H1 (cell line): Measurements from ENCODE around the gene KRTAP17-1. TPM values are rescaled to one million over a fixed set of nuclear protein-coding genes. Genes with fewer than 3 reads are reported as not detected.

Experiments
- CTCF ChIA-PET: fragments of 300-600 bp; sonication (Branson Sonifier 250); formaldehyde crosslinking; loops from one replicate; lab custom pipeline; 2021; ENCODE audit not compliant: partially characterized antibody; lab: Charles Lee
- POLR2A ChIA-PET: fragments of 300-600 bp; sonication (Branson Sonifier 250); formaldehyde crosslinking; loops from one replicate; lab custom pipeline; 2021; ENCODE audit warnings: inconsistent platforms; ENCODE audit not compliant: partially characterized antibody; lab: Charles Lee
- DNase-seq, 2 experiments: peaks; one replicate each; pipeline versions ENCODE4 v3.0.0 to v3.0.0-alpha.2; 2010 to 2022; ENCODE audit warnings: low spot score in 2 of 2, low read depth in 1 of 2, mixed read lengths in 1 of 2
- FAIRE-seq: peaks from 2 replicates; lab custom pipeline; 2011; peaks lifted over from hg19 to GRCh38; lab: Jason Lieb, UNC
- H2AFZ ChIP-seq: 2 replicates; pipeline ENCODE4 v1.8.1; 2012; ENCODE audit warnings: low read length, inconsistent platforms
- H2AK5ac ChIP-seq: 2 replicates; pipeline ENCODE4 v1.6.1; 2013; ENCODE audit warnings: low read depth, low read length
- H2BK120ac ChIP-seq: replicated peaks from 2 replicates; pipeline ENCODE3; 2013; ENCODE audit warnings: low read depth, low read length, inconsistent platforms
- H2BK12ac ChIP-seq: 2 replicates; pipeline ENCODE4 v1.6.1; 2013; ENCODE audit warnings: low read depth, low read length
- H2BK15ac ChIP-seq: 2 replicates; pipeline ENCODE4 v1.6.1; 2013; ENCODE audit warnings: low read length
- H2BK20ac ChIP-seq: 2 replicates; pipeline ENCODE4 v1.6.1; 2013; ENCODE audit warnings: low read length
- H2BK5ac ChIP-seq: 2 replicates; pipeline ENCODE4 v1.6.1; 2013; ENCODE audit warnings: low read depth, low read length
- H3K14ac ChIP-seq: 2 replicates; pipeline ENCODE4 v1.6.1; 2013; ENCODE audit warnings: inconsistent platforms; ENCODE audit not compliant: insufficient read length
- H3K18ac ChIP-seq: 2 replicates; pipeline ENCODE4 v1.6.1; 2013; ENCODE audit warnings: low read length; ENCODE audit errors: extremely low read depth
- H3K23ac ChIP-seq: 2 replicates; pipeline ENCODE4 v1.6.1; 2013; ENCODE audit warnings: inconsistent platforms; ENCODE audit not compliant: insufficient read length
- H3K23me2 ChIP-seq: 2 replicates; pipeline ENCODE4 v1.6.1; 2013; ENCODE audit warnings: low read depth, low read length
- H3K27ac ChIP-seq: 2 replicates; pipeline ENCODE4 v1.6.1; 2011; ENCODE audit warnings: low read depth, low read length, inconsistent platforms
- H3K27me3 ChIP-seq, 4 experiments: replicated peaks in 1 of 4; 1 replicate in 1 of 4; 2 replicates in 3 of 4; pipeline versions ENCODE4 v1.6.1 to v1.8.1; 2011 to 2013; ENCODE audit warnings: low read length in 3 of 4, mild to moderate bottlenecking in 3 of 4, inconsistent platforms in 2 of 4, mixed read lengths in 2 of 4, moderate library complexity in 1 of 4; ENCODE audit not compliant: control insufficient read depth in 3 of 4, insufficient read depth in 3 of 4; ENCODE audit errors: extremely low read depth in 1 of 4
- H3K36me3 ChIP-seq, 4 experiments: 2 replicates each; pipeline versions ENCODE4 v1.6.1 to v1.8.1; 2011 to 2013; ENCODE audit warnings: mild to moderate bottlenecking in 4 of 4, low read length in 3 of 4, moderate library complexity in 2 of 4, control low read depth in 1 of 4, inconsistent platforms in 1 of 4; ENCODE audit not compliant: insufficient read depth in 4 of 4, control insufficient read depth in 2 of 4
- H3K4ac ChIP-seq: replicated peaks from 2 replicates; pipeline ENCODE3; 2013; ENCODE audit warnings: low read length, low read depth, mixed read lengths, inconsistent platforms; ENCODE audit not compliant: insufficient read length
- H3K4me1 ChIP-seq, 4 experiments: replicated peaks in 1 of 4; 1 replicate in 1 of 4; 2 replicates in 3 of 4; pipeline versions ENCODE4 v1.6.1 to v1.8.1; 2011 to 2013; ENCODE audit warnings: low read length in 3 of 4, inconsistent platforms in 2 of 4, mixed read lengths in 1 of 4; ENCODE audit not compliant: insufficient read depth in 4 of 4, control insufficient read depth in 3 of 4
- H3K4me2 ChIP-seq, 2 experiments: 2 replicates each; pipeline versions ENCODE4 v1.6.1 to v1.8.1; 2011 to 2013; ENCODE audit warnings: low read depth in 2 of 2, low read length in 2 of 2, control low read depth in 1 of 2, inconsistent platforms in 1 of 2, mild to moderate bottlenecking in 1 of 2; ENCODE audit not compliant: insufficient read depth in 1 of 2
- H3K4me3 ChIP-seq, 4 experiments: fragments of 200-600, 300-600 bp in 1 of 4; sonication (generic), shearing (Covaris generic), sonication (Bioruptor Twin) in 1 of 4; 2 replicates each; pipeline versions ENCODE4 v1.5.1 to v1.8.1; 2011 to 2016; ENCODE audit warnings: low read length in 4 of 4, low read depth in 3 of 4, control low read depth in 2 of 4, inconsistent platforms in 2 of 4, mild to moderate bottlenecking in 2 of 4, mixed read lengths in 1 of 4, moderate library complexity in 1 of 4; ENCODE audit not compliant: insufficient read depth in 2 of 4; ENCODE audit errors: extremely low read depth in 1 of 4
- H3K56ac ChIP-seq: replicated peaks from 2 replicates; pipeline ENCODE3; 2013; ENCODE audit warnings: low read depth, mild to moderate bottlenecking, mixed read lengths, low read length, inconsistent platforms; ENCODE audit not compliant: insufficient read length
- H3K79me1 ChIP-seq: 2 replicates; pipeline ENCODE4 v1.6.1; 2013; ENCODE audit warnings: low read depth, low read length, control low read depth
- H3K79me2 ChIP-seq, 2 experiments: 2 replicates each; pipeline versions ENCODE4 v1.6.1 to v1.8.1; 2012 to 2013; ENCODE audit warnings: low read length in 2 of 2, mild to moderate bottlenecking in 2 of 2, inconsistent platforms in 1 of 2; ENCODE audit not compliant: insufficient read depth in 2 of 2, control insufficient read depth in 1 of 2
- H3K9ac ChIP-seq, 4 experiments: replicated peaks in 1 of 4; 1 replicate in 1 of 4; 2 replicates in 3 of 4; pipeline versions ENCODE4 v1.6.1 to v1.8.1; 2011 to 2013; ENCODE audit warnings: low read depth in 3 of 4, low read length in 3 of 4, control low read depth in 2 of 4, mild to moderate bottlenecking in 2 of 4, moderate library complexity in 2 of 4, inconsistent platforms in 1 of 4; ENCODE audit errors: extremely low read depth in 1 of 4
- H3K9me3 ChIP-seq, 2 experiments: 2 replicates each; pipeline versions ENCODE4 v1.6.1 to v1.8.1; 2012 to 2013; ENCODE audit warnings: mild to moderate bottlenecking in 2 of 2, moderate library complexity in 2 of 2, control low read depth in 1 of 2, inconsistent platforms in 1 of 2, low read depth in 1 of 2, low read length in 1 of 2, mixed read lengths in 1 of 2; ENCODE audit not compliant: insufficient read depth in 2 of 2
- H4K20me1 ChIP-seq, 2 experiments: replicated peaks in 1 of 2; 2 replicates each; pipeline versions ENCODE3 to v1.8.1; 2011 to 2013; ENCODE audit warnings: inconsistent platforms in 2 of 2, low read length in 2 of 2, mild to moderate bottlenecking in 1 of 2; ENCODE audit not compliant: insufficient read depth in 2 of 2, control insufficient read depth in 1 of 2
- H4K5ac ChIP-seq: 2 replicates; pipeline ENCODE4 v1.6.1; 2013; ENCODE audit warnings: low read length, low read depth, mixed read lengths, inconsistent platforms; ENCODE audit not compliant: insufficient read length
- H4K8ac ChIP-seq: 2 replicates; pipeline ENCODE4 v1.8.0; 2013; ENCODE audit warnings: mild to moderate bottlenecking, moderate library complexity, low read length, inconsistent platforms; ENCODE audit not compliant: insufficient read depth; ENCODE audit errors: extremely low read depth
- H4K91ac ChIP-seq: replicated peaks from 2 replicates; pipeline ENCODE3; 2013; ENCODE audit warnings: low read length, mixed read lengths, inconsistent platforms; ENCODE audit not compliant: insufficient read length
- CEBPB ChIP-seq: IDR thresholded peaks from 2 replicates; pipeline ENCODE4 v1.6.1; 2012; ENCODE audit warnings: low read depth, low read length
- GABPA ChIP-seq: IDR thresholded peaks from 2 replicates; pipeline ENCODE4 v1.6.1; 2011; ENCODE audit warnings: mild to moderate bottlenecking, low read length, moderate library complexity, borderline replicate concordance; ENCODE audit not compliant: insufficient read depth
- GTF2F1 ChIP-seq: IDR thresholded peaks from 2 replicates; pipeline ENCODE4 v1.6.1; 2012; ENCODE audit warnings: low read depth, low read length, improper control_type of control experiment, borderline replicate concordance
- KDM1A ChIP-seq: fragments of 200-600, 300-600 bp; sonication (generic); IDR thresholded peaks from 2 replicates; pipeline ENCODE4 v1.7.1; 2016; ENCODE audit warnings: mild to moderate bottlenecking, low read length, borderline replicate concordance
- MAX ChIP-seq: IDR thresholded peaks from 2 replicates; pipeline ENCODE4 v1.6.1; 2012; ENCODE audit warnings: inconsistent platforms
- NANOG ChIP-seq: IDR thresholded peaks from 2 replicates; pipeline ENCODE4 v1.6.1; 2011; ENCODE audit warnings: low read length, low read depth, mild to moderate bottlenecking, inconsistent platforms; ENCODE audit not compliant: insufficient read depth, poor library complexity, severe bottlenecking
- RNF2 ChIP-seq: fragments of 200-900, 300-1000 bp; sonication (generic); IDR thresholded peaks from 2 replicates; pipeline ENCODE4 v1.7.1; 2016; ENCODE audit warnings: borderline replicate concordance, low read depth, mild to moderate bottlenecking, antibody characterized with exemption, low read length; ENCODE audit not compliant: poor library complexity, severe bottlenecking; ENCODE audit errors: missing control alignments
- SIRT6 ChIP-seq: IDR thresholded peaks from one replicate; pipeline ENCODE4 v1.7.1; 2012; ENCODE audit warnings: low read length, inconsistent platforms
- SP2 ChIP-seq: IDR thresholded peaks from 2 replicates; pipeline ENCODE4 v1.6.1; 2012; ENCODE audit warnings: mild to moderate bottlenecking, low read length, inconsistent platforms
- SP4 ChIP-seq: IDR thresholded peaks from 2 replicates; pipeline ENCODE4 v1.6.1; 2012; ENCODE audit warnings: low read length, inconsistent platforms
- TAF1 ChIP-seq: IDR thresholded peaks from 2 replicates; pipeline ENCODE4 v1.6.1; 2011; ENCODE audit warnings: mild to moderate bottlenecking, low read depth, low read length
- WGBS, 2 experiments: shearing (Covaris generic) in 1 of 2; methylation state at CpG; one replicate each; pipeline versions ENCODE4 v1.1.6 to v1.1.7; 2013 to 2015; ENCODE audit warnings: low lambda C conversion rate in 2 of 2, mixed read lengths in 2 of 2, inconsistent platforms in 1 of 2, low coverage in 1 of 2, missing lambda C conversion rate in 1 of 2; ENCODE audit not compliant: insufficient replicate concordance in 2 of 2, insufficient coverage in 1 of 2, insufficient read length in 1 of 2; ENCODE audit errors: extremely low coverage in 1 of 2, missing lambda C conversion rate in 1 of 2; 5-methylcytosine and 5-hydroxymethylcytosine counted together
- polyA plus RNA-seq, 7 experiments: library from polyadenylated mRNA; depleted of rRNA in 3 of 7; stranded (reverse) in 5 of 7; unstranded in 2 of 7; fragments of >200 nt in 5 of 7; fragments of 200-250 nt in 2 of 7; gene quantifications; 1 replicate in 5 of 7; 2 replicates in 1 of 7; 4 replicates in 1 of 7; pipeline versions ENCODE4 v1.2.1 to v1.2.3, GENCODE V29; 2011 to 2013; ENCODE audit warnings: missing spikeins in 2 of 7, mixed read lengths in 2 of 7
- total RNA-seq: library from RNA; stranded (reverse); fragmentation: NEBNext Ultra II Directional; extraction: Animal tissue kit (Norgen Biotek cat#: 25700); gene quantifications from 2 replicates; pipeline ENCODE4 v1.2.1, GENCODE V29; 2021
- TF ChIP-seq, protein P1 (sequence below): IDR thresholded peaks from 2 replicates; pipeline ENCODE4 v1.6.1; 2012; ENCODE audit warnings: inconsistent platforms
- TF ChIP-seq, protein P2 (sequence below): IDR thresholded peaks from 2 replicates; pipeline ENCODE4 v1.6.1; 2011; ENCODE audit warnings: low read depth, mild to moderate bottlenecking, low read length; ENCODE audit not compliant: insufficient read depth

KRTAP17-1 gene
- total and polyA plus RNA-seq, 2 of the 8 experiments (the other 6 are each of a cell fraction or from before 2014, with no cell fraction given): not detected

DNA sequence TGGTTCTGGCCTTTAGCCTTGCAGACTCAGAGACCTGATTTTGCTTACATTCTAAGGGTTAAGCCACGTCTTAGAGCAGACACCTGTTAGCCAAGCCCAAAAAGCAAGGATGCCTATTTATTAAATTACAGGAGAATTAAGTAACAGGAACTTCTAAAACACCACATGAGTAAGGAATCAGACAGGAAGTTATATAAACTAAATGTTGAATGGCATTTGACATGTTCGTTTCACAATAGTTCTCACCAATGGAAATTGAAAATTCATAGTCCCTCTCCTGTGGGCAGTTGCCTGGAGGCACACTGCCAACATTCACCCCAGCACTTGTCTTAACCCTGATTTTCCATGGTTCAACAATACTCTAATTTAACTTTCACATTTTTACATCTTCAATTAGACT lies 31.0 kb downstream of the KRTAP17-1 start:
- no peak overlapping the region for H2AFZ ChIP-seq
- no peak overlapping the region for H3K4me3 ChIP-seq
- no peak overlapping the region for H3K56ac ChIP-seq
- POLR2A ChIA-PET: no interaction called here
- no peaks in the 10 kb centered on the region for H3K23me2 ChIP-seq
- H3K14ac ChIP-seq: no peak overlapping the region
- FAIRE-seq: no peak
- no peaks in the 10 kb centered on the region for H3K9me3 ChIP-seq
- H4K5ac ChIP-seq: no peak overlapping the region
- no peaks in the 10 kb centered on the region for H3K27me3 ChIP-seq
- H3K23ac ChIP-seq: no peak overlapping the region
- H4K20me1 ChIP-seq: no peaks in the 10 kb centered on the region
- H3K4ac ChIP-seq: no peak overlapping the region
- no peak overlapping the region for H3K18ac ChIP-seq
- DNase-seq: no peak
- no peak overlapping the region for H2BK20ac ChIP-seq
- CTCF ChIA-PET: no interaction called here
- TF ChIP-seq, protein P1, sequence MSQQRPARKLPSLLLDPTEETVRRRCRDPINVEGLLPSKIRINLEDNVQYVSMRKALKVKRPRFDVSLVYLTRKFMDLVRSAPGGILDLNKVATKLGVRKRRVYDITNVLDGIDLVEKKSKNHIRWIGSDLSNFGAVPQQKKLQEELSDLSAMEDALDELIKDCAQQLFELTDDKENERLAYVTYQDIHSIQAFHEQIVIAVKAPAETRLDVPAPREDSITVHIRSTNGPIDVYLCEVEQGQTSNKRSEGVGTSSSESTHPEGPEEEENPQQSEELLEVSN: no peak
- TF ChIP-seq RNF2 (no peak), SP2 (no peak), NANOG (no peak), SP4 (no peak), SIRT6 (no peak), MAX (no peak), KDM1A (no peak), GABPA (no peak), TAF1 (no peak), CEBPB (no peak), GTF2F1 (no peak)
- TF ChIP-seq, protein P2, sequence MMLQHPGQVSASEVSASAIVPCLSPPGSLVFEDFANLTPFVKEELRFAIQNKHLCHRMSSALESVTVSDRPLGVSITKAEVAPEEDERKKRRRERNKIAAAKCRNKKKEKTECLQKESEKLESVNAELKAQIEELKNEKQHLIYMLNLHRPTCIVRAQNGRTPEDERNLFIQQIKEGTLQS: no peak
- H2BK120ac ChIP-seq: no peak overlapping the region
- H2BK5ac ChIP-seq: no peak overlapping the region
- no peaks in the 10 kb centered on the region for H3K4me1 ChIP-seq
- H3K79me1 ChIP-seq: no peaks in the 10 kb centered on the region
- no peak overlapping the region for H3K27ac ChIP-seq
- no peak overlapping the region for H4K91ac ChIP-seq
- no peak overlapping the region for H4K8ac ChIP-seq
- no peak overlapping the region for H2BK12ac ChIP-seq
- no peak overlapping the region for H2AK5ac ChIP-seq
- H2BK15ac ChIP-seq: no peak overlapping the region
- H3K9ac ChIP-seq: no peak overlapping the region
- no peaks in the 10 kb centered on the region for H3K79me2 ChIP-seq
- no peak overlapping the region for H3K4me2 ChIP-seq
- 85% methylated on average over 2 of the region's 2 CpGs; no CpG with 5 or more reads in 1 of the 2 experiments for WGBS, 2 experiments
- no peaks in the 10 kb centered on the region for H3K36me3 ChIP-seq
